Measurements from ENCODE around the gene ZNF541. TPM values are rescaled to one million over a fixed set of nuclear protein-coding genes. Genes with fewer than 3 reads are reported as not detected.

The ZNF541 gene
- total and polyA plus RNA-seq, 10 of the 15 experiments (the other 5 are each of a cell fraction or from before 2014, with no cell fraction given): 0.03 to 0.12 (median 0.07) TPM; not detected in 4

DNA sequence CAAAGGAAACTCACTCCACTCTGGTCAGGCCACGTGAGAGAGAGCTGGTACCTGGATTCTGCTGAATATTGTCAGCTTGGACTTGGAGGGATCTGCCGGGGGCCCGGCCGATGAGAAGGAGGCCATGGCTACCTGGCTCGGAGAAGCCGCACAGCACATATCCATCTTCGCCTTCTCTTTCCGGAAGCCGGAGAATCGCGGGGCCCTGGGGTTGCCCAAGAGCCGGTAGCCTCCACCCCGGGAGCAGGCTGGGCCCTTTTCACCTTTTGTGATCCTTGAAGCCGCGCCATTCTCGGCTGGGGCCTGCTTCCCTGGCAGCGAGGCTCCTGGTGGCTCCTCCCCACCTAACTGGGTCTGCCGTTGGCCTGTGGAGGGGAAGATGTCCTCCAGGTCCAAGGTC lies 28.9 kb downstream of the ZNF541 start:
- FAIRE-seq: no peak
- WGBS (ENCODE audit: insufficient coverage, insufficient replicate concordance, low lambda C conversion rate, missing lambda C conversion rate): 72% methylated on average over 18 of the region's 18 CpGs
- BruUV-seq (replicated peaks): no TSS peak
- TF ChIP-seq SPI1 (IDR thresholded peaks at IDR 0.05; ENCODE audit: borderline replicate concordance, insufficient read depth, low read depth, low read length): no peak
- TF ChIP-seq SMAD1 (IDR thresholded peaks at IDR 0.05; ENCODE audit: low read depth, partially characterized antibody): no peak
- TF ChIP-seq, protein P1, sequence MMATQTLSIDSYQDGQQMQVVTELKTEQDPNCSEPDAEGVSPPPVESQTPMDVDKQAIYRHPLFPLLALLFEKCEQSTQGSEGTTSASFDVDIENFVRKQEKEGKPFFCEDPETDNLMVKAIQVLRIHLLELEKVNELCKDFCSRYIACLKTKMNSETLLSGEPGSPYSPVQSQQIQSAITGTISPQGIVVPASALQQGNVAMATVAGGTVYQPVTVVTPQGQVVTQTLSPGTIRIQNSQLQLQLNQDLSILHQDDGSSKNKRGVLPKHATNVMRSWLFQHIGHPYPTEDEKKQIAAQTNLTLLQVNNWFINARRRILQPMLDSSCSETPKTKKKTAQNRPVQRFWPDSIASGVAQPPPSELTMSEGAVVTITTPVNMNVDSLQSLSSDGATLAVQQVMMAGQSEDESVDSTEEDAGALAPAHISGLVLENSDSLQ (IDR thresholded peaks at IDR 0.05): no peak
- TF ChIP-seq IKZF2 (IDR thresholded peaks at IDR 0.05): no peak
- no peak for TF ChIP-seq ZNF622 (IDR thresholded peaks at IDR 0.05)
- TF ChIP-seq SMC3 (IDR thresholded peaks at IDR 0.05; ENCODE audit: borderline replicate concordance, low read length): no peak
- TF ChIP-seq JUND (IDR thresholded peaks at IDR 0.05; ENCODE audit: low read depth, low read length): no peak
- no peak for TF ChIP-seq ZBED1 (IDR thresholded peaks at IDR 0.05; ENCODE audit: borderline replicate concordance)
- TF ChIP-seq, protein P2, sequence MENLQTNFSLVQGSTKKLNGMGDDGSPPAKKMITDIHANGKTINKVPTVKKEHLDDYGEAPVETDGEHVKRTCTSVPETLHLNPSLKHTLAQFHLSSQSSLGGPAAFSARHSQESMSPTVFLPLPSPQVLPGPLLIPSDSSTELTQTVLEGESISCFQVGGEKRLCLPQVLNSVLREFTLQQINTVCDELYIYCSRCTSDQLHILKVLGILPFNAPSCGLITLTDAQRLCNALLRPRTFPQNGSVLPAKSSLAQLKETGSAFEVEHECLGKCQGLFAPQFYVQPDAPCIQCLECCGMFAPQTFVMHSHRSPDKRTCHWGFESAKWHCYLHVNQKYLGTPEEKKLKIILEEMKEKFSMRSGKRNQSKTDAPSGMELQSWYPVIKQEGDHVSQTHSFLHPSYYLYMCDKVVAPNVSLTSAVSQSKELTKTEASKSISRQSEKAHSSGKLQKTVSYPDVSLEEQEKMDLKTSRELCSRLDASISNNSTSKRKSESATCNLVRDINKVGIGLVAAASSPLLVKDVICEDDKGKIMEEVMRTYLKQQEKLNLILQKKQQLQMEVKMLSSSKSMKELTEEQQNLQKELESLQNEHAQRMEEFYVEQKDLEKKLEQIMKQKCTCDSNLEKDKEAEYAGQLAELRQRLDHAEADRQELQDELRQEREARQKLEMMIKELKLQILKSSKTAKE (IDR thresholded peaks at IDR 0.05; ENCODE audit: low read depth, poor library complexity, severe bottlenecking): no peak
- TF ChIP-seq POLR2AphosphoS5 (IDR thresholded peaks at IDR 0.05; ENCODE audit: low read length): no peak
- TF ChIP-seq CTCF (IDR thresholded peaks at IDR 0.05 in 2 of 3, conservative IDR thresholded peaks at IDR 0.05 in 1 of 3; ENCODE audit: control insufficient read depth in 2 of 3, extremely low read depth in 1 of 3, insufficient read depth in 1 of 3, low read depth in 3 of 3, low read length in 3 of 3): no peak
- no peak for TF ChIP-seq USF1 (IDR thresholded peaks at IDR 0.05; ENCODE audit: borderline replicate concordance, extremely low read length, insufficient read depth, low read depth, low read length)
- no peak for TF ChIP-seq SREBF2 (IDR thresholded peaks at IDR 0.05; ENCODE audit: low read length)
- no peak for TF ChIP-seq CHD4 (IDR thresholded peaks at IDR 0.05)
- no peak for TF ChIP-seq RAD51 (IDR thresholded peaks at IDR 0.05)
- TF ChIP-seq EED (IDR thresholded peaks at IDR 0.05; ENCODE audit: low read depth): no peak
- no peak for TF ChIP-seq IRF5 (IDR thresholded peaks at IDR 0.05; ENCODE audit: borderline replicate concordance)

More for the DNA sequence above, 28.9 kb downstream of the ZNF541 start:
- no peak for ATAC-seq
- no peak overlapping the region for H2AFZ ChIP-seq (ENCODE audit: control insufficient read depth, low read depth, low read length)
- H4K20me1 ChIP-seq (ENCODE audit: control insufficient read depth, insufficient read depth): no peaks in the 10 kb centered on the region
- no peak for DNase-seq (ENCODE audit: low read depth, low spot score)
- H3K9me3 ChIP-seq (replicated peaks; ENCODE audit: control insufficient read depth, insufficient read depth, low read length): no peaks in the 10 kb centered on the region
- intact Hi-C loops (cut with micrococcal nuclease; ENCODE audit: unreplicated experiment) (no loop called here), in situ Hi-C loops (cut with MboI) (no loop called here)
- no peaks in the 10 kb centered on the region for H3K4me1 ChIP-seq (ENCODE audit: control insufficient read depth, insufficient read depth, low read length)
- ChIA-PET RAD21 (ENCODE audit: unreplicated experiment) (no interaction called here), CTCF (interaction anchor here (1.3 kb wide), 1 partner anchor 59 kb away, joined by 3 read pairs; no protein-coding TSS in a partner anchor), SMC1A (ENCODE audit: uncharacterized antibody, unreplicated experiment) (no interaction called here), POLR2A (no interaction called here)
- H3K9ac ChIP-seq (ENCODE audit: control insufficient read depth, insufficient read depth, low read length): no peak overlapping the region
- no peak overlapping the region for H3K4me2 ChIP-seq (ENCODE audit: control insufficient read depth, insufficient read depth)
- no peaks in the 10 kb centered on the region for H3K36me3 ChIP-seq (ENCODE audit: control insufficient read depth in 2 of 2, insufficient read depth in 2 of 2, low read length in 1 of 2)
- no peak overlapping the region for H3K4me3 ChIP-seq
- H3K27ac ChIP-seq (ENCODE audit: control insufficient read depth, insufficient read depth): no peak overlapping the region
- H3K79me2 ChIP-seq (ENCODE audit: control insufficient read depth, insufficient read depth, low read length): no peaks in the 10 kb centered on the region
- H3K27me3 ChIP-seq (replicated peaks in 1 of 2; ENCODE audit: control insufficient read depth in 2 of 2, insufficient read depth in 2 of 2, low read length in 1 of 2): peaks cover 2% of the 10 kb centered on the region in 2 experiments; a peak in 1 of 4 replicates
